ENCODE results near the gene CPEB1. TPM values are rescaled to one million over a fixed set of nuclear protein-coding genes. Genes with fewer than 3 reads are reported as not detected.

CPEB1 gene
- total RNA-seq, 1 experiment from 2014 or later = 1.0 TPM

- H2BK120ac ChIP-seq (ENCODE audit: low read depth, low read length, poor library complexity, severe bottlenecking) = no peak overlapping the region
- no peak overlapping the region for H3K4ac ChIP-seq (ENCODE audit: low read depth, low read length)
- H4K91ac ChIP-seq (ENCODE audit: insufficient read length, low read depth, low read length) = no peak overlapping the region
- no peak for TF ChIP-seq CTCF (conservative IDR thresholded peaks at IDR 0.05)
- peaks cover 2% of the 10 kb centered on the region for H3K23me2 ChIP-seq (ENCODE audit: insufficient read length, low read depth, low read length, poor library complexity, severe bottlenecking)
- H3K79me1 ChIP-seq (ENCODE audit: insufficient read depth, low read depth, low read length, poor library complexity, severe bottlenecking) = no peaks in the 10 kb centered on the region
- H3K56ac ChIP-seq (ENCODE audit: insufficient read length, low read depth, low read length) = no peak overlapping the region
- H3K79me2 ChIP-seq (ENCODE audit: insufficient read depth, low read length) = no peaks in the 10 kb centered on the region
- no peak overlapping the region for H2BK20ac ChIP-seq (ENCODE audit: low read depth, low read length, poor library complexity, severe bottlenecking)
- H3K4me2 ChIP-seq (ENCODE audit: insufficient read depth, insufficient read length, low read length) = no peak overlapping the region
- H3K9ac ChIP-seq (ENCODE audit: extremely low read depth, insufficient read length, low read length) = no peak overlapping the region
- no peak overlapping the region for H3K27ac ChIP-seq (ENCODE audit: insufficient read length, low read depth, low read length)
- H3K9me3 ChIP-seq (ENCODE audit: control insufficient read depth, low read depth, low read length) = no peaks in the 10 kb centered on the region
- peaks cover 0 to 2% (median 0%) of the 10 kb centered on the region in 3 experiments; a peak in 1 of 7 replicates for H3K36me3 Mint-ChIP-seq (ENCODE audit: insufficient read depth in 1 of 3, low read depth in 3 of 3)
- DNase-seq = no peak
- no peak overlapping the region for H2AFZ ChIP-seq (ENCODE audit: low read length)
- H2AK5ac ChIP-seq (ENCODE audit: insufficient read length, low read length) = no peak overlapping the region
- H3K4me1 ChIP-seq (ENCODE audit: insufficient read depth, low read length) = no peaks in the 10 kb centered on the region
- H3T11ph ChIP-seq (ENCODE audit: low read length) = no peak overlapping the region
- no peak overlapping the region for H3K27ac Mint-ChIP-seq
- H2BK15ac ChIP-seq (ENCODE audit: low read depth, low read length) = no peak overlapping the region
- H3K9me3 Mint-ChIP-seq = peaks cover 0 to 4% of the 10 kb centered on the region in 2 experiments; a peak in 1 of 5 replicates
- no peak overlapping the region for H2BK5ac ChIP-seq (ENCODE audit: insufficient read length, low read length)
- H4K5ac ChIP-seq (ENCODE audit: insufficient read length, low read depth, low read length) = no peak overlapping the region
- no peak overlapping the region for H3K23ac ChIP-seq (ENCODE audit: insufficient read length, low read depth, low read length)
- no peaks in the 10 kb centered on the region for H4K20me1 ChIP-seq (ENCODE audit: control insufficient read depth, insufficient read depth, insufficient read length)
- H2BK12ac ChIP-seq (ENCODE audit: insufficient read length, low read depth, low read length) = no peak overlapping the region
- no peak overlapping the region for H4K8ac ChIP-seq (replicated peaks; ENCODE audit: insufficient read length, low read depth, low read length)
- H3K27me3 ChIP-seq (ENCODE audit: insufficient read depth, low read length) = peaks cover 14% of the 10 kb centered on the region; the same call in 1 of the 2 replicates
- H3K14ac ChIP-seq (ENCODE audit: insufficient read depth, low read length) = no peak overlapping the region
- WGBS (ENCODE audit: extremely low coverage, insufficient read length, low lambda C conversion rate) = no CpG with 5 or more reads among the region's 3 CpGs
- H3K27me3 Mint-ChIP-seq (ENCODE audit: low read depth) = peaks cover 82% of the 10 kb centered on the region
- H3K4me1 Mint-ChIP-seq = peaks cover 7 to 12% of the 10 kb centered on the region in 2 experiments
- no peak overlapping the region for H3K18ac ChIP-seq (ENCODE audit: insufficient read length, low read depth, low read length)
- H3K4me3 Mint-ChIP-seq = no peak overlapping the region
Measured at GRCh38 chr15:82642656-82643055, 4.5 kb downstream of the CPEB1 start.

All from H9 (cell line).